HG03060 (cell line): ENCODE measurements around the gene PRPH.

Source experiments
- ATAC-seq: cut with Tn5 transposase; IDR thresholded peaks from one replicate; pipeline ENCODE4 v1.9.1; 2021; ENCODE audit warnings: low read depth, moderate number of reproducible peaks; ENCODE audit not compliant: unreplicated experiment

Gene PRPH

GRCh38 chr12:49344486-49345050, 49.6 kb downstream of the PRPH start:
- ATAC-seq: no peak

- ATAC-seq: no peak
These were observed 50.3 kb downstream of the PRPH start for GRCh38 chr12:49345051-49345824.

GRCh38 chr12:49345825-49346658, 51.1 kb downstream of the PRPH start:
- no peak for ATAC-seq

- ATAC-seq: no peak
These were observed 51.8 kb downstream of the PRPH start, which contains the start of gene DNAJC22 for GRCh38 chr12:49346659-49347310. Gene DNAJC22, plus strand, starts transcription at chr12:49346888. Its CDS starts 1,985 bp downstream, at chr12:49348873.

GRCh38 chr12:49347311-49348193, 52.6 kb downstream of the PRPH start:
- no peak for ATAC-seq
